Right atrium auricular region (tissue), 2 donors: ENCODE data around the gene RNF8. TPM values are rescaled to one million over a fixed set of nuclear protein-coding genes. Genes with fewer than 3 reads are reported as not detected.
"Not testable (repeated sequence)": the region's sequence is repeated elsewhere in the genome, so short reads cannot be mapped to it uniquely, and the experiment has no call there.

ENCODE experiments used
- DNase-seq: peaks from one replicate; pipeline ENCODE4 v3.0.0-alpha.2; 2019; ENCODE audit warnings: low spot score
- H3K27ac ChIP-seq, 2 donors: fragments of 200-600 bp; sonication (generic); 1 replicate in 1 of 2; 2 replicates in 1 of 2; pipeline ENCODE4 v1.5.1; 2016 to 2019
- H3K27me3 ChIP-seq, 2 donors: fragments of 200-600 bp; sonication (generic); one replicate each; pipeline versions ENCODE4 v1.5.1 to v1.6.0; 2017 to 2019
- H3K36me3 ChIP-seq: fragments of 200-600 bp; sonication (generic); one replicate; pipeline ENCODE4 v1.5.1; 2016
- H3K4me1 ChIP-seq, 2 donors: fragments of 200-600 bp; sonication (generic); one replicate each; pipeline versions ENCODE4 v1.5.1 to v1.6.0; 2017 to 2019
- H3K4me3 ChIP-seq, 2 donors: fragments of 200-600 bp; sonication (generic); 1 replicate in 1 of 2; 2 replicates in 1 of 2; pipeline ENCODE4 v1.5.1; 2017 to 2019; ENCODE audit warnings: mild to moderate bottlenecking in 1 of 2, moderate library complexity in 1 of 2
- H3K9me3 ChIP-seq, 2 donors: fragments of 200-600 bp; sonication (generic); one replicate each; pipeline ENCODE4 v1.5.1; 2019
- total RNA-seq, 2 donors: library from RNA; depleted of rRNA; stranded (reverse); fragments of >200 nt; gene quantifications; one replicate each; pipeline ENCODE4 v1.1.0, GENCODE V29; 2016
- TF ChIP-seq, protein P1 (sequence below), 2 donors: fragments of 200-600 bp; sonication (generic); IDR thresholded peaks; one replicate each; pipeline ENCODE4 v1.5.1; 2019; ENCODE audit warnings: antibody characterized with exemption in 2 of 2

Gene RNF8
- total RNA-seq, 2 donors from 2014 or later = 17.0 to 17.3 TPM

GRCh38 chr6:37338745-37339255, 15.0 kb upstream of the RNF8 start:
- H3K27me3 ChIP-seq = no peaks in the 10 kb centered on the region
- no peak overlapping the region for H3K4me3 ChIP-seq
- no peaks in the 10 kb centered on the region for H3K4me1 ChIP-seq
- no peak for DNase-seq
- no peak overlapping the region for H3K27ac ChIP-seq
- H3K9me3 ChIP-seq = no peaks in the 10 kb centered on the region
- TF ChIP-seq, protein P1, sequence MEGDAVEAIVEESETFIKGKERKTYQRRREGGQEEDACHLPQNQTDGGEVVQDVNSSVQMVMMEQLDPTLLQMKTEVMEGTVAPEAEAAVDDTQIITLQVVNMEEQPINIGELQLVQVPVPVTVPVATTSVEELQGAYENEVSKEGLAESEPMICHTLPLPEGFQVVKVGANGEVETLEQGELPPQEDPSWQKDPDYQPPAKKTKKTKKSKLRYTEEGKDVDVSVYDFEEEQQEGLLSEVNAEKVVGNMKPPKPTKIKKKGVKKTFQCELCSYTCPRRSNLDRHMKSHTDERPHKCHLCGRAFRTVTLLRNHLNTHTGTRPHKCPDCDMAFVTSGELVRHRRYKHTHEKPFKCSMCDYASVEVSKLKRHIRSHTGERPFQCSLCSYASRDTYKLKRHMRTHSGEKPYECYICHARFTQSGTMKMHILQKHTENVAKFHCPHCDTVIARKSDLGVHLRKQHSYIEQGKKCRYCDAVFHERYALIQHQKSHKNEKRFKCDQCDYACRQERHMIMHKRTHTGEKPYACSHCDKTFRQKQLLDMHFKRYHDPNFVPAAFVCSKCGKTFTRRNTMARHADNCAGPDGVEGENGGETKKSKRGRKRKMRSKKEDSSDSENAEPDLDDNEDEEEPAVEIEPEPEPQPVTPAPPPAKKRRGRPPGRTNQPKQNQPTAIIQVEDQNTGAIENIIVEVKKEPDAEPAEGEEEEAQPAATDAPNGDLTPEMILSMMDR (IDR thresholded peaks at IDR 0.05) = no peak
- H3K36me3 ChIP-seq = no peaks in the 10 kb centered on the region

GRCh38 chr6:37339741-37340638, 13.8 kb upstream of the RNF8 start:
- no peak for DNase-seq
- H3K36me3 ChIP-seq = no peaks in the 10 kb centered on the region
- H3K4me3 ChIP-seq = no peak overlapping the region
- H3K27me3 ChIP-seq = no peaks in the 10 kb centered on the region
- TF ChIP-seq, protein P1 (IDR thresholded peaks at IDR 0.05) = no peak
- no peaks in the 10 kb centered on the region for H3K9me3 ChIP-seq
- H3K4me1 ChIP-seq = no peaks in the 10 kb centered on the region
- no peak overlapping the region for H3K27ac ChIP-seq

DNA sequence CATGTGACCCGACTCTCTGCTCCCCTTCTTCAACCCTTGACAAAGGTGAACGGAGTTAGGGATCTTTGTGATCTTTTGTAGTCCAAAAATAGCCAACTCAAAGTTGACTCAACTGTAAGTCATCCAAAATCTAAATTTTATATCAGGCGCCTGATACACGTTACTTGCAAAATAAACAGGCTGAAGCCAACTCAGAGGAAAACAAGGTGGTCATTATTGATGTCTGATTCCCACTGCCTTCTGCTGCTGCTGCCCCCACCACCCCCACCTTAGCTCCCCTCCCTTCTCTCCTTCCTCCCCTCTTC, 13.2 kb upstream of the RNF8 start:
- TF ChIP-seq, protein P1 (IDR thresholded peaks at IDR 0.05) = no peak
- H3K4me1 ChIP-seq = no peaks in the 10 kb centered on the region
- H3K9me3 ChIP-seq = no peaks in the 10 kb centered on the region
- H3K27ac ChIP-seq = no peak overlapping the region
- H3K27me3 ChIP-seq = no peaks in the 10 kb centered on the region
- no peak overlapping the region for H3K4me3 ChIP-seq
- no peak for DNase-seq
- no peaks in the 10 kb centered on the region for H3K36me3 ChIP-seq

GRCh38 chr6:37343248-37343647, 10.5 kb upstream of the RNF8 start:
- H3K27ac ChIP-seq = no peak overlapping the region
- no peaks in the 10 kb centered on the region for H3K9me3 ChIP-seq
- DNase-seq = no peak
- H3K27me3 ChIP-seq = no peaks in the 10 kb centered on the region
- H3K4me3 ChIP-seq = no peak overlapping the region
- no peaks in the 10 kb centered on the region for H3K4me1 ChIP-seq
- no peaks in the 10 kb centered on the region for H3K36me3 ChIP-seq
- TF ChIP-seq, protein P1 (IDR thresholded peaks at IDR 0.05) = no peak

DNA sequence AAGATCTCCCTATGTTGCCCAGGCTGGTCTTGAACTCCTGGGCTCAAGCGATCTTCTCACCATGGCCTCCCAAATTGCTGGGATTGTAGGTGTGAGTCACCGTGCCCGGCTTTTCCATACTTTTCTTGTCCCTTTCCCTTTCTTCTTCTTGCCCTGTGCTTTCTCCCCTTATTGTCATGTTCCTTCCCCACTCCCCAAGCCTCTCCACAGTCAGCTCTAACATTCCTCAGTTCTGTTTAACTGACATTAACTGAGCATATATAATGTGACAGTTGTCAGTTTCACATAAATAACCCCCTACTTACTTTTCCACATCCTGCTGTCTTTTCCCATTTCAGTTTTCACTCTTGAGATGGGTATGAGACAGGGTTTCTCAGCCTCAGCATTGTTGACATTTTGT, 9.5 kb upstream of the RNF8 start:
- Histone ChIP-seq H3K4me1 (no peaks in the 10 kb centered on the region), H3K4me3 (no peak overlapping the region), H3K9me3 (no peaks in the 10 kb centered on the region), H3K27ac (no peak overlapping the region), H3K36me3 (no peaks in the 10 kb centered on the region), H3K27me3 (no peaks in the 10 kb centered on the region)
- DNase-seq = no peak
- TF ChIP-seq, protein P1 (IDR thresholded peaks at IDR 0.05) = no peak

DNA sequence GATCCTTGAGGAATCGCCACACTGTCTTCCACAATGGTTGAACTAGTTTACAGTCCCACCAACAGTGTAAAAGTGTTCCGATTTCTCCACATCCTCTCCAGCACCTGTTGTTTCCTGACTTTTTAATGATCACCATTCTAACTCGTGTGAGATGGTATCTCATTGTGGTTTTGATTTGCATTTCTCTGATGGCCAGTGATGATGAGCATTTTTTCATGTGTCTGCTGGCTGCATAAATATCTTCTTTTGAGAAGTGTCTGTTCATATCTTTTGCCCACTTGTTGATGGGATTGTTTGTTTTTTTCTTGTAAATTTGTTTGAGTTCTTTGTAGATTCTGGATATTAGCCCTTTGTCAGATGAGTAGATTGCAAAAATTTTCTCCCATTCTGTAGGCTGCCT, 8.0 kb upstream of the RNF8 start:
- H3K4me1 ChIP-seq, H3K27me3 ChIP-seq, H3K27ac ChIP-seq, H3K36me3 ChIP-seq, DNase-seq, H3K9me3 ChIP-seq, H3K4me3 ChIP-seq: not testable (repeated sequence)
